Measurements from ENCODE around the gene ATG16L1.

The ATG16L1 gene

DNA sequence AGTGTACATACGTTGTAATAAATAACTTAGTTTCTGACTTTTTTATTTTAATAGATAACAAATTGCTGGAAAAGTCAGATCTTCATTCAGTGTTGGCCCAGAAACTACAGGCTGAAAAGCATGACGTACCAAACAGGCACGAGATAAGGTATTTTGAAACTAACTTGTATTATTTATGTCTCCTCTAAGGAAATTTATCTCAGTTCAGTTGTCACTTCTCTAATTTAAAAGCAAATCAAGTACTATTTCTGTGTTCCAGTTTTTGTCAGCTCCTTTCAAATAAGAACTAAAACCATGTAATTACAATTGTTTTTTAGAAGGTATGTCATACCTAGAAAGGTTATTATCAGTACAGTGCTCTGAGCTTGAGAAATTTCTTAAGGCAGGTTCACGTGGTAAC lies 4.6 kb downstream of the ATG16L1 start:
- H2AFZ ChIP-seq (ENCODE audit: low read length): no peak overlapping the region
- H3K23ac ChIP-seq (ENCODE audit: low read depth, low read length, poor library complexity): no peak overlapping the region
- H3K4me1 ChIP-seq (ENCODE audit: control insufficient read depth in 2 of 2, insufficient read depth in 1 of 2, low read depth in 1 of 2, low read length in 2 of 2): peaks cover 1 to 5% of the 10 kb centered on the region in 2 donors
- H2BK12ac ChIP-seq (ENCODE audit: low read length): no peak overlapping the region
- H3K27me3 ChIP-seq (ENCODE audit: control insufficient read depth in 3 of 3, insufficient read depth in 3 of 3, low read depth in 1 of 3, low read length in 3 of 3): no peaks in the 10 kb centered on the region
- H3K9me3 ChIP-seq (replicated peaks in 1 of 2; ENCODE audit: control insufficient read depth in 2 of 2, insufficient read depth in 1 of 2, low read depth in 1 of 2, low read length in 2 of 2): peaks cover 0 to under 1% of the 10 kb centered on the region in 2 donors
- no peak overlapping the region for H2AK5ac ChIP-seq (ENCODE audit: low read depth, low read length)
- H3K27ac ChIP-seq (replicated peaks; ENCODE audit: low read length): no peak overlapping the region
- H3K4me3 ChIP-seq (ENCODE audit: low read length in 2 of 2): no peak overlapping the region
- no peak overlapping the region for H3K9ac ChIP-seq (ENCODE audit: low read depth, low read length, poor library complexity)
- no peak overlapping the region for H2BK5ac ChIP-seq (ENCODE audit: low read length)
- no peak for DNase-seq (ENCODE audit: low spot score)
- no peak overlapping the region for H3K4me2 ChIP-seq (ENCODE audit: insufficient read depth, low read length, poor library complexity, severe bottlenecking)
- WGBS, 2 donors (ENCODE audit: extremely low coverage in 2 of 2, insufficient read length in 2 of 2, insufficient replicate concordance in 1 of 2): no CpG with 5 or more reads among the region's 4 CpGs
- no peak overlapping the region for H4K8ac ChIP-seq (ENCODE audit: low read depth, low read length)
- H3K4ac ChIP-seq (ENCODE audit: low read length): no peak overlapping the region
- H3K79me1 ChIP-seq (ENCODE audit: low read depth, low read length): peaks cover 1% of the 10 kb centered on the region
- H2BK120ac ChIP-seq (ENCODE audit: low read depth, low read length): no peak overlapping the region
- H3K36me3 ChIP-seq (replicated peaks in 1 of 2; ENCODE audit: control insufficient read depth in 2 of 2, insufficient read depth in 2 of 2, low read length in 2 of 2): peaks cover 7 to 60% of the 10 kb centered on the region in 2 donors
- H3K14ac ChIP-seq (ENCODE audit: low read length): no peak overlapping the region
- no peak overlapping the region for H4K91ac ChIP-seq (ENCODE audit: low read depth, low read length, poor library complexity)
- H3K18ac ChIP-seq (ENCODE audit: low read length): no peak overlapping the region
- H2BK15ac ChIP-seq (ENCODE audit: low read length): no peak overlapping the region

- no peaks in the 10 kb centered on the region for H3K27me3 ChIP-seq (ENCODE audit: control insufficient read depth in 3 of 3, insufficient read depth in 3 of 3, low read depth in 1 of 3, low read length in 3 of 3)
- H2BK12ac ChIP-seq (ENCODE audit: low read length): no peak overlapping the region
- no peak overlapping the region for H2BK15ac ChIP-seq (ENCODE audit: low read length)
- no peaks in the 10 kb centered on the region for H3K4me1 ChIP-seq (ENCODE audit: control insufficient read depth in 2 of 2, insufficient read depth in 1 of 2, low read depth in 1 of 2, low read length in 2 of 2)
- no peak overlapping the region for H3K4ac ChIP-seq (ENCODE audit: low read length)
- no peak overlapping the region for H2AK5ac ChIP-seq (ENCODE audit: low read depth, low read length)
- H3K9ac ChIP-seq (ENCODE audit: low read depth, low read length, poor library complexity): no peak overlapping the region
- H3K79me1 ChIP-seq (ENCODE audit: low read depth, low read length): peaks cover 1% of the 10 kb centered on the region
- no peak overlapping the region for H3K27ac ChIP-seq (replicated peaks; ENCODE audit: low read length)
- H3K23ac ChIP-seq (ENCODE audit: low read depth, low read length, poor library complexity): no peak overlapping the region
- H2BK5ac ChIP-seq (ENCODE audit: low read length): no peak overlapping the region
- peaks cover 22 to 81% of the 10 kb centered on the region in 2 donors for H3K36me3 ChIP-seq (replicated peaks in 1 of 2; ENCODE audit: control insufficient read depth in 2 of 2, insufficient read depth in 2 of 2, low read length in 2 of 2)
- no peak overlapping the region for H2AFZ ChIP-seq (ENCODE audit: low read length)
- no CpG with 5 or more reads among the region's 2 CpGs for WGBS, 2 donors (ENCODE audit: extremely low coverage in 2 of 2, insufficient read length in 2 of 2, insufficient replicate concordance in 1 of 2)
- no peak for DNase-seq (ENCODE audit: low spot score)
- H3K4me2 ChIP-seq (ENCODE audit: insufficient read depth, low read length, poor library complexity, severe bottlenecking): no peak overlapping the region
- H3K9me3 ChIP-seq (replicated peaks in 1 of 2; ENCODE audit: control insufficient read depth in 2 of 2, insufficient read depth in 1 of 2, low read depth in 1 of 2, low read length in 2 of 2): no peaks in the 10 kb centered on the region
- H4K91ac ChIP-seq (ENCODE audit: low read depth, low read length, poor library complexity): no peak overlapping the region
- H3K14ac ChIP-seq (ENCODE audit: low read length): no peak overlapping the region
- H3K4me3 ChIP-seq (ENCODE audit: low read length in 2 of 2): no peak overlapping the region
- no peak overlapping the region for H3K18ac ChIP-seq (ENCODE audit: low read length)
- H4K8ac ChIP-seq (ENCODE audit: low read depth, low read length): no peak overlapping the region
- H2BK120ac ChIP-seq (ENCODE audit: low read depth, low read length): no peak overlapping the region
Observed at GRCh38 chr2:233258211-233258610, 6.7 kb downstream of the ATG16L1 start.

- Histone ChIP-seq H3K23ac (ENCODE audit: low read depth, low read length, poor library complexity) (no peak overlapping the region), H3K18ac (ENCODE audit: low read length) (no peak overlapping the region), H3K9me3 (replicated peaks in 1 of 2; ENCODE audit: control insufficient read depth in 2 of 2, insufficient read depth in 1 of 2, low read depth in 1 of 2, low read length in 2 of 2) (no peaks in the 10 kb centered on the region), H3K36me3 (replicated peaks in 1 of 2; ENCODE audit: control insufficient read depth in 2 of 2, insufficient read depth in 2 of 2, low read length in 2 of 2) (peaks cover 34 to 87% of the 10 kb centered on the region in 2 donors), H3K14ac (ENCODE audit: low read length) (no peak overlapping the region), H2BK15ac (ENCODE audit: low read length) (no peak overlapping the region), H2BK120ac (ENCODE audit: low read depth, low read length) (no peak overlapping the region), H4K91ac (ENCODE audit: low read depth, low read length, poor library complexity) (no peak overlapping the region), H3K4me3 (ENCODE audit: low read length in 2 of 2) (no peak overlapping the region), H2BK12ac (ENCODE audit: low read length) (no peak overlapping the region), H3K27me3 (ENCODE audit: control insufficient read depth in 3 of 3, insufficient read depth in 3 of 3, low read depth in 1 of 3, low read length in 3 of 3) (no peaks in the 10 kb centered on the region), H4K8ac (ENCODE audit: low read depth, low read length) (no peak overlapping the region), H2AFZ (ENCODE audit: low read length) (no peak overlapping the region), H3K4ac (ENCODE audit: low read length) (no peak overlapping the region), H2BK5ac (ENCODE audit: low read length) (no peak overlapping the region), H3K79me1 (ENCODE audit: low read depth, low read length) (peaks cover 1% of the 10 kb centered on the region), H3K4me1 (ENCODE audit: control insufficient read depth in 2 of 2, insufficient read depth in 1 of 2, low read depth in 1 of 2, low read length in 2 of 2) (no peaks in the 10 kb centered on the region), H3K27ac (replicated peaks; ENCODE audit: low read length) (no peak overlapping the region), H3K4me2 (ENCODE audit: insufficient read depth, low read length, poor library complexity, severe bottlenecking) (no peak overlapping the region), H3K9ac (ENCODE audit: low read depth, low read length, poor library complexity) (no peak overlapping the region), H2AK5ac (ENCODE audit: low read depth, low read length) (no peak overlapping the region)
- WGBS, 2 donors (ENCODE audit: extremely low coverage in 2 of 2, insufficient read length in 2 of 2, insufficient replicate concordance in 1 of 2): no CpG with 5 or more reads among the region's 1 CpG
- DNase-seq (ENCODE audit: low spot score): no peak
Observed at GRCh38 chr2:233259730-233260129, 8.3 kb downstream of the ATG16L1 start.

DNA sequence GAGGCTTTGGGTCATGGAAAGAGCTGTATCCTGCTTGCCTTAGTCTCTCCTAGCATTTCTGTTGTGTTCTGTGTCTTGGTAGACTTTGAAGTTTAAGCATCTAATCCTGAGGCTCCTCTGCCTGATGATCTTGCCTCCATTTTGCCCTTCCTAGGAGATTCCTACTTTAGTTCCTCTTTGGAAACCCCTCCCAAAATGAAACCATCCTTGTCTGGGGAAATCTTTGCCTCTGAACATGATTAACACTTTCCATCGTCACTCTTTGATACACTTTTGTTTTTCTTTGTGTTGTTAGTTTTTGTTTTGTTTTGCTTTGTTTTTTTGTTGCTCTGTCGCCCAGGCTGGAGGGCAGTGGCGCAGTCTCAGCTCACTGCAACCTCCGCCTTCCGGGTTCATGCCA lies 9.2 kb downstream of the ATG16L1 start:
- Histone ChIP-seq H3K4me2 (ENCODE audit: insufficient read depth, low read length, poor library complexity, severe bottlenecking) (no peak overlapping the region), H4K91ac (ENCODE audit: low read depth, low read length, poor library complexity) (no peak overlapping the region), H3K27ac (replicated peaks; ENCODE audit: low read length) (no peak overlapping the region), H3K14ac (ENCODE audit: low read length) (no peak overlapping the region), H3K36me3 (replicated peaks in 1 of 2; ENCODE audit: control insufficient read depth in 2 of 2, insufficient read depth in 2 of 2, low read length in 2 of 2) (peaks cover 36 to 93% of the 10 kb centered on the region in 2 donors), H3K4ac (ENCODE audit: low read length) (no peak overlapping the region), H3K4me1 (ENCODE audit: control insufficient read depth in 2 of 2, insufficient read depth in 1 of 2, low read depth in 1 of 2, low read length in 2 of 2) (no peaks in the 10 kb centered on the region), H2AFZ (ENCODE audit: low read length) (no peak overlapping the region), H3K27me3 (ENCODE audit: control insufficient read depth in 3 of 3, insufficient read depth in 3 of 3, low read depth in 1 of 3, low read length in 3 of 3) (no peaks in the 10 kb centered on the region), H3K79me1 (ENCODE audit: low read depth, low read length) (peaks cover 1% of the 10 kb centered on the region), H2AK5ac (ENCODE audit: low read depth, low read length) (no peak overlapping the region), H4K8ac (ENCODE audit: low read depth, low read length) (no peak overlapping the region), H2BK120ac (ENCODE audit: low read depth, low read length) (no peak overlapping the region), H3K9me3 (replicated peaks in 1 of 2; ENCODE audit: control insufficient read depth in 2 of 2, insufficient read depth in 1 of 2, low read depth in 1 of 2, low read length in 2 of 2) (no peaks in the 10 kb centered on the region), H2BK12ac (ENCODE audit: low read length) (no peak overlapping the region), H3K18ac (ENCODE audit: low read length) (no peak overlapping the region), H2BK5ac (ENCODE audit: low read length) (no peak overlapping the region), H3K4me3 (ENCODE audit: low read length in 2 of 2) (no peak overlapping the region), H3K9ac (ENCODE audit: low read depth, low read length, poor library complexity) (no peak overlapping the region), H3K23ac (ENCODE audit: low read depth, low read length, poor library complexity) (no peak overlapping the region), H2BK15ac (ENCODE audit: low read length) (no peak overlapping the region)
- no peak for DNase-seq (ENCODE audit: low spot score)
- no CpG with 5 or more reads among the region's 5 CpGs for WGBS, 2 donors (ENCODE audit: extremely low coverage in 2 of 2, insufficient read length in 2 of 2, insufficient replicate concordance in 1 of 2)
